HL-60/S4 (cell line): Measurements from ENCODE around the gene LCE1D.

Experiments used
- in situ Hi-C: fragments of 300-500 bp; cut with MboI; formaldehyde crosslinking; loops from 2 replicates; pipeline ENCODE4 v1.14.3; 2022; ENCODE audit warnings: low sequenced_read_pairs

Gene LCE1D, protein sequence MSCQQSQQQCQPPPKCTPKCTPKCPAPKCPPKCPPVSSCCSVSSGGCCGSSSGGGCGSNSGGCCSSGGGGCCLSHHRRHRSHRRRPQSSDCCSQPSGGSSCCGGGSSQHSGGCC

DNA sequence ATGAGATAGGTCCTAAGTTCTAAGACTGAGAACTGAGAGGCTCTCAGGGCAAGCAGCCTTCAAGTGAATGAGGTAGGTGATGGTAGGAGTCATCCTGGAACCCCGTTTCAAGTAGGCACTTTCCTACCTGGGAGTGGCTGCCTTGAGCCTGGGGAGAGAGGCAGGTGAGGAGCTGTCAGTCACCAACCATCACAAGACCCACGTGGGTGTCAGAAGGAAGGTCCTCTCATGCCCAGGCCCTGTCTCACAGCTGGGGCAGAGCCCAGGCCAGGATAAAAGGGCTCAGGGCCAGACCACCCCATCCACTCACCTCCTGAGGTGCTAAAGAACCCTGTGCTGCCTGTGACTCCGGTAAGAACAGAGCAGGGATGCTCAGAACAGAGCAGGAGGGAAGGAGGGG is at the start of gene LCE1D:
TSS of gene LCE1D (plus strand) at position 301 of the 400 bp plus-strand sequence. CDS start 1,074 bp downstream, outside the sequence.
- in situ Hi-C loops = no loop called here

DNA sequence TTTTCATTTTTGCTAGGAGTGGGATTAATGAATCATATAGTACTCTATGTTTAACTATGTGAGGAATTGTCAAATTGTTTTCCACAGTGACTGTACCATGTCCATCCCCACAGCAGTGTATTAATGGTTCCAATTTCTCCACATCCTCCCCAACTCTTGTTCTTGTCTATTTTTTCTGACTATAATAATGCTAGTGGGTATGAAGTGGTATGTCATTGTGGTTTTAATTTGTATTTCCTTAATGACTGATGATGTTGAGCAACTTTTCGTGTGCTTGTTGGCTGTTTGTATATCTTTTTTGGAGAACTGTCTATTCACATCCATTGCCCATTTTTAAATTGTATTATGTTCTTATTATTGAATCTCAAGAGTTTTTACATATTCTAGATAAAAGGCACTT is 48.7 kb upstream of the LCE1D start:
- in situ Hi-C loops = no loop called here

- in situ Hi-C loops = no loop called here
Measured at GRCh38 chr1:152752225-152752624, 44.3 kb upstream of the LCE1D start.

- in situ Hi-C loops = no loop called here
Measured at GRCh38 chr1:152753586-152753985, 42.9 kb upstream of the LCE1D start.

DNA sequence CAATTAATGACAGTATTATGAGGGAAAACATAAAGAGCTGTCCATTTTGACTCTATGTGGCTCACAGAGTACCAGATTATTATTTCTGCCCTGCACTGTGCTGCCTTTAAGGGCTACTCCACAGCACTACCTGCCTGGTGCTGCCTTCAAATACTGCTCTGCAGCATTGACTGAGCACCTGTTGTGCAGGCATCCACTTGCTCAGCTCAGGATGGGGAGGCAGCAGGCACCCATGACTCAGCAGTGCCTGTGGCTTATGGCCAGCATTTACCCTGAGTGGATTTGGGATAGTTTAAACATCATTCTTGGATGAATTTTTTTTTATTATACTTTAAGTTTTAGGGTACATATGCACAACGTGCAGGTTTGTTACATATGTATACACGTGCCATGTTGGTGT is 39.6 kb upstream of the LCE1D start:
- in situ Hi-C loops = no loop called here

- in situ Hi-C loops = no loop called here
Measured at GRCh38 chr1:152757747-152758146, 38.8 kb upstream of the LCE1D start, which contains the start of gene KPRP. Gene KPRP (plus strand): TSS chr1:152758025. CDS start chr1:152759589, 1,564 bp downstream.

- in situ Hi-C loops = no loop called here
Measured at GRCh38 chr1:152758636-152759035, 37.9 kb upstream of the LCE1D start.

DNA sequence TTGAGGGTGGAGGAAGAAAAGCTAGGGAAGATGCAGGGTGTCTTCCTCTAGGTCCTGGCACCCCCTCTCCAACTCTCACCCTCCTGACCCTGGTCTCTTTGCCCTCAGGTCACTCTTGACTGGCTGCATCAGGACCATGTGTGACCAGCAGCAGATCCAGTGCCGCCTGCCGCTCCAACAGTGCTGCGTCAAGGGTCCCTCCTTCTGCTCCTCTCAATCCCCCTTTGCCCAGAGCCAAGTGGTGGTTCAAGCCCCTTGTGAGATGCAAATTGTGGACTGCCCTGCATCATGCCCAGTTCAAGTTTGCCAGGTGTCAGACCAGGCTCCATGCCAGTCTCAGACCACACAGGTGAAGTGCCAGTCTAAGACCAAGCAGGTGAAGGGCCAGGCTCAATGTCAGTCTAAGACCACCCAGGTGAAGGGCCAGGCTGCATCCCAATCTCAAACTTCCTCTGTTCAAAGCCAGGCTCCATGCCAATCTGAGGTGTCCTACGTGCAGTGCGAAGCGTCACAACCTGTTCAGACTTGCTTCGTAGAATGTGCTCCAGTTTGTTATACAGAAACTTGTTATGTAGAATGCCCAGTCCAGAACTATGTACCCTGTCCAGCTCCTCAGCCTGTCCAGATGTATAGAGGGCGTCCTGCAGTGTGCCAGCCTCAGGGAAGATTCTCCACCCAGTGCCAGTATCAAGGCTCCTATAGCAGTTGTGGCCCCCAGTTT is 36.9 kb upstream of the LCE1D start:
- in situ Hi-C loops = no loop called here

- in situ Hi-C loops = no loop called here
Measured at GRCh38 chr1:152760551-152761190, 35.9 kb upstream of the LCE1D start.

- in situ Hi-C loops = no loop called here
Measured at GRCh38 chr1:152761609-152762213, 34.8 kb upstream of the LCE1D start.

DNA sequence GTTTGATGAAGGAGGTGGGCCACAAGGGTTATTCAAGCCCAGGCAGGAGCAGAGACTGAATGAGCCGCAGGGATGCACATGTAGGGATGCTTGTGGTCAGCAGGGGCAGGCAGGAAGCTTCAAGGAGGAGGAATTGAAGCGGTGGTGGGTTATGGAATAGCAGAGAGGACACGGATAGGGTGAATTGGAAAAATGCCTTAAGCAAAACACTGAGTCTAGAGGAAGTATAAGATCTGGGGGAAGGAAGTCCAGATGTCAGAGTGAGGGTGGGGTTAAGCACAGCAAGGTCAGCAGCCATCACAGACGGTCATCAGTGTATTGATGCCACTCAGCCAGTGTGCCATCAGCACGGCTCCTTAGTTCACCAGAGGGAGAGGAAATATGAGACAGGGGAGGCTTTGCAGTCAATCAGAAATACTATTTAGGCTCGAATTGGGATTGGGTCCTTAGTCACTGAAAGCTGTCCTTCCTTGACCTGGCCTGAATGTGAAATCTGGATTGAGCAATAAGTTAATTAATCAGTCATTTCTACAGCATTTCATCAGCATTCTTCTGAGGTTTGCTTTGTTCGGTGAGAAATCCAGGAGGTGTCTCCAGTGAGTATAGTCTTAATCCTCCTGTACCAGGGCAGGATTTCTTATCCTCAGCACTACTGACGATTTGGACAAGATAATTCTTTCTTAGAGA is 27.5 kb upstream of the LCE1D start:
- in situ Hi-C loops = no loop called here

- in situ Hi-C loops = no loop called here
Measured at GRCh38 chr1:152770411-152770810, 26.1 kb upstream of the LCE1D start.

DNA sequence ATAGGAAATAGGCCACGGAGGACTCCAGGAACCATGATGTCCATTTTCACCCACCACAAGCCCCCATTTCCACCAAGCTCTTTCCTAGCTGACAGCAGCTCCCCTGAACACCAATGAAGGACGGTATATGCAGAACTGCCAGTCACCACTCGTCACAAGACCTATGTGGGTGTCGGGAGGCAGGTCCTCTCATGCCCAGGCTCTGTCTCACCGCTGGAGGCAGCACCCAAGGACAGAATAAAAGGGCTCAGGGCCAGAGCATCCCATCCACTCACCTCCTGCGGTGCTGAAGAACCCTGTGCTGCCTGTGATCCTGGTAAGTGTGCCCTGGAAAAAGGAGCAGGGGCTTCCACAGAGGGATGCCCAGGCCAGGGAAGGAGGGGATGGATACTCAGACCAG is 21.6 kb upstream of the LCE1D start, which contains the start of gene LCE1F:
TSS of gene LCE1F (plus strand) at position 266 of the 400 bp plus-strand sequence. CDS start 1,232 bp downstream, outside the sequence.
- in situ Hi-C loops = no loop called here

- in situ Hi-C loops = no loop called here
Measured at GRCh38 chr1:152776361-152776760, 20.2 kb upstream of the LCE1D start.

DNA sequence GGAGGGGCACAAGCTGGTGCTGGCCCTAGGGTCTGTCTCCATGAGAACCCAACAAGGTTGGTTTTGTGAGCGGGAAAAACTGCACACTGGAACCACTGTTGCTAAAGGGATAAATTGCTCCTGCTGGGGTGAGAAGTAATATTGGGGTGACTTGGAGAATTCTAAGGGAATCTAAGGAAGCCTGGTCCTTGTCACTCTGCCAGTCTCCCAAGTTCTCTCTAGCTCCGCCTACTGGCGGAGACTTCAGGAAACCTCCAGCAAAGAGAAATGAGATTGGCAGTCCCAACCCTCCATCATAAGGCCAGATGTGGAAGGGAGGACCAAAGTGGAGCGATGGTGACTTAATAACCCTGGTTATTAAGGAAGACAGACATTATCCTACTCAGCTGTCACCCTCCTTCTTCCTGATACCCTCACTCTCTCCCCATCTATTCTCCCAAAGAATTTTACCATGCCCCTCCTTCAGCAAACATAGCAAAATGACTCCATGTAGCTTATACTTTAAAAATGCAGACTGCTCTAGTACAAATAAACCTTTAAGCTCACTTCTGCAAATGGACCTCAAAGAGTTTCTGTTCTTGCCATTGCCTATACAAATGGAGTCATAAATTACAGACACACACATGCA is 18.9 kb upstream of the LCE1D start:
- in situ Hi-C loops = no loop called here

GRCh38 chr1:152783095-152783494 is 13.4 kb upstream of the LCE1D start:
- in situ Hi-C loops = no loop called here

DNA sequence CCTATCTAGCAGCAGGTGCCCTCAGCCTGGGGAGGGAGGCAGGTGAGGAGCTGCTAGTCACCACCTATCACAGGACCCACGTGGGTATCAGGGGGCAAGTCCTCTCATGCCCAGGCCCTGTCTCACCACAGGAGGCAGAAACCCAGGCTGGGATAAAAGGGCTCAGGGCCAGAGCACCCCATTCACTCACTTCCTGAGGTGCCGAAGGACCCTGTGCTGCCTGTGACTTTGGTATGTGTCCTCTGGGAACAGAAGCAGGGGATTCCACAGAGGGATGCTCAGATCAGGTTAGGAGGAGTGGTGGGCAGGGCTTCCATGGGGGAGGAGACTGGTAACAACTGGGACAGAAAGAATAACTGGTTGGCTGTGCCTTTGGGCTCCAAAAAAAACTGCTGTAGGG is 10.4 kb upstream of the LCE1D start, which contains the start of gene LCE1E:
TSS of gene LCE1E (plus strand) at position 181 of the 400 bp plus-strand sequence. CDS start 1,043 bp downstream, outside the sequence.
- in situ Hi-C loops = no loop called here

GRCh38 chr1:152795686-152796085 is 835 bp upstream of the LCE1D start:
- in situ Hi-C loops = no loop called here

GRCh38 chr1:152801333-152801732 is 4.8 kb downstream of the LCE1D start:
- in situ Hi-C loops = no loop called here

DNA sequence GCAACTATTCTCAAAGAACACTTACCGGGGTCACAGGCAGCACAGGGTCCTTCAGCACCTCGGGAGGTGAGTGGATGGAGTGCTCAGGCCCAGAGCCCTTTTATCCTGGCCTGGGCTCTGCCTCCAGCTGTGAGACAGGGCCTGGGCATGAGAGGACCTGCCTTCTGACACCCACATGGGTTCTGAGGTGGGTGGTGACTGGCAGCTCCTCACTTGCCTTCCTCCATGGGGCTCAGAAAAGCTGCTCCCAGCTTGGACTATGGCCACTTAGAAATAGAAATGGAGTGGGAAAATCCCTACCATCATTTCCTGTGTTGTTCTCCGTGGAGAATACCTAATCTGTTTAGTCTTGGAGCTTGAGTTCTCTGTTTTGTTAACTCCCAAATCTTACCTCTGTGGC is 10.1 kb downstream of the LCE1D start, which contains the start of gene LCE1C:
TSS of gene LCE1C (minus strand) at position 76 of the 400 bp plus-strand sequence. CDS start 1,173 bp downstream, outside the sequence.
- in situ Hi-C loops = no loop called here
